GM23338 (cell line): ENCODE data around the gene SERPINA1. TPM values are rescaled to one million over a fixed set of nuclear protein-coding genes. Genes with fewer than 3 reads are reported as not detected.

Source experiments
- ATAC-seq: fragments of 200-7000 bp; cut with Tn5 transposase; 3 replicates; pipeline ENCODE4 v1.9.1; 2020
- DNase-seq: peaks from one replicate; pipeline ENCODE4 v3.0.0-alpha.2; 2015; ENCODE audit warnings: low spot score
- H2AFZ ChIP-seq: fragments of 200-600 bp; sonication (generic); 2 replicates; pipeline ENCODE4 v1.8.0; 2016; ENCODE audit warnings: antibody characterized with exemption, mild to moderate bottlenecking, moderate library complexity
- H3F3A ChIP-seq: fragments of 200-600 bp; sonication (generic); replicated peaks from 2 replicates; pipeline ENCODE4 v1.8.0; 2017; ENCODE audit warnings: antibody characterized with exemption, mixed run types, low read depth
- H3K27ac ChIP-seq: fragments of 200-600 bp; sonication (generic); 2 replicates; pipeline ENCODE4 v1.6.1; 2016; ENCODE audit warnings: low read depth
- H3K27me3 ChIP-seq: fragments of 200-600 bp; sonication (generic); 2 replicates; pipeline ENCODE4 v1.8.0; 2016; ENCODE audit warnings: mild to moderate bottlenecking, mixed run types, moderate library complexity; ENCODE audit not compliant: insufficient read depth
- H3K36me3 ChIP-seq: fragments of 200-600 bp; sonication (generic); 2 replicates; pipeline ENCODE4 v1.8.0; 2016; ENCODE audit warnings: mild to moderate bottlenecking; ENCODE audit not compliant: insufficient read depth
- H3K4me1 ChIP-seq: fragments of 200-600 bp; sonication (generic); 2 replicates; pipeline ENCODE4 v1.8.0; 2016; ENCODE audit warnings: mild to moderate bottlenecking, moderate library complexity; ENCODE audit not compliant: insufficient read depth
- H3K4me2 ChIP-seq: fragments of 200-600 bp; sonication (generic); 2 replicates; pipeline ENCODE4 v1.7.1; 2017; ENCODE audit warnings: mixed run types
- H3K4me3 ChIP-seq: fragments of 200-600 bp; sonication (generic); 2 replicates; pipeline ENCODE4 v1.6.1; 2016; ENCODE audit warnings: mixed run types
- H3K79me2 ChIP-seq: fragments of 200-600 bp; sonication (generic); replicated peaks from 2 replicates; pipeline ENCODE4 v1.8.0; 2017; ENCODE audit warnings: mild to moderate bottlenecking; ENCODE audit not compliant: insufficient read depth
- H3K9me2 ChIP-seq: fragments of 200-600 bp; sonication (generic); 2 replicates; pipeline ENCODE4 v1.8.0; 2017; ENCODE audit not compliant: insufficient read depth
- H4K20me1 ChIP-seq: fragments of 200-600 bp; sonication (generic); replicated peaks from 2 replicates; pipeline ENCODE4 v1.8.0; 2017; ENCODE audit warnings: mild to moderate bottlenecking; ENCODE audit not compliant: insufficient read depth
- H3K27ac Mint-ChIP-seq: 2 replicates; pipeline ENCODE4 v1.8.0; 2020; ENCODE audit warnings: inconsistent platforms, mild to moderate bottlenecking, moderate library complexity, mixed read lengths
- H3K27me3 Mint-ChIP-seq: 3 replicates; pipeline ENCODE4 v1.8.0; 2022; ENCODE audit warnings: low read depth, mild to moderate bottlenecking, moderate library complexity, mixed read lengths, inconsistent platforms; ENCODE audit not compliant: insufficient read depth, poor library complexity
- H3K36me3 Mint-ChIP-seq: 3 replicates; pipeline ENCODE4 v1.8.0; 2021; ENCODE audit warnings: low read depth, mild to moderate bottlenecking, inconsistent platforms, moderate library complexity, mixed read lengths
- H3K4me1 Mint-ChIP-seq: 3 replicates; pipeline ENCODE4 v1.8.0; 2020; ENCODE audit warnings: mild to moderate bottlenecking, inconsistent platforms, mixed read lengths
- H3K4me3 Mint-ChIP-seq: 3 replicates; pipeline ENCODE4 v1.8.0; 2021; ENCODE audit warnings: moderate library complexity, mild to moderate bottlenecking, inconsistent platforms, mixed read lengths
- H3K9me3 Mint-ChIP-seq: 3 replicates; pipeline ENCODE4 v1.8.0; 2020; ENCODE audit warnings: moderate library complexity, mild to moderate bottlenecking, inconsistent platforms, mixed read lengths
- ETS1 ChIP-seq: IDR thresholded peaks from 2 replicates; pipeline ENCODE4 v1.6.1; 2016; ENCODE audit warnings: antibody characterized with exemption
- EZH2 ChIP-seq: fragments of 200-600 bp; sonication (generic); IDR thresholded peaks from one replicate; pipeline ENCODE4 v1.8.0; 2017; ENCODE audit warnings: antibody characterized with exemption, mild to moderate bottlenecking, low read depth; ENCODE audit not compliant: unreplicated experiment
- EZH2phosphoT487 ChIP-seq: fragments of 200-600 bp; sonication (generic); IDR thresholded peaks from one replicate; pipeline ENCODE4 v1.8.1; 2018; ENCODE audit warnings: antibody characterized with exemption; ENCODE audit not compliant: unreplicated experiment
- JUNB ChIP-seq: IDR thresholded peaks from one replicate; pipeline ENCODE4 v1.6.1; 2016; ENCODE audit warnings: antibody characterized with exemption; ENCODE audit not compliant: unreplicated experiment
- NANOG ChIP-seq: IDR thresholded peaks from 2 replicates; pipeline ENCODE4 v1.6.1; 2016; ENCODE audit warnings: antibody characterized with exemption, borderline replicate concordance
- POLR2AphosphoS5 ChIP-seq: IDR thresholded peaks from 2 replicates; pipeline ENCODE4 v1.6.1; 2016; ENCODE audit warnings: antibody characterized with exemption, low read depth
- STAT1 ChIP-seq: IDR thresholded peaks from one replicate; pipeline ENCODE4 v1.6.1; 2016; ENCODE audit warnings: antibody characterized with exemption; ENCODE audit not compliant: unreplicated experiment
- ZNF114 ChIP-seq: fragments of 250-450 bp; sonication (Bioruptor Pico); IDR thresholded peaks from 2 replicates; pipeline ENCODE4 v1.5.0; 2020; ENCODE audit warnings: mild to moderate bottlenecking, moderate library complexity
- ZNF331 ChIP-seq: fragments of 250-450 bp; sonication (Bioruptor Pico); IDR thresholded peaks from 2 replicates; pipeline ENCODE4 v1.5.0; 2020; ENCODE audit warnings: low read depth, mild to moderate bottlenecking, moderate library complexity
- ZNF462 ChIP-seq: fragments of 250-450 bp; sonication (Bioruptor Pico); IDR thresholded peaks from 2 replicates; pipeline ENCODE4 v1.5.0; 2020; ENCODE audit warnings: mild to moderate bottlenecking, moderate library complexity
- polyA plus RNA-seq: library from polyadenylated mRNA; unstranded; fragments of >200 nt; fragmentation: Nextera tagmentation; extraction: Ambion mirVana; gene quantifications from 2 replicates; pipeline ENCODE4 v1.2.1, GENCODE V29; 2016
- total RNA-seq: library from RNA; depleted of rRNA; stranded (reverse); fragments of >200 nt; shearing (Covaris generic); gene quantifications from 2 replicates; pipeline ENCODE4 v1.2.3, GENCODE V29; 2014
- TF ChIP-seq, protein P1 (sequence below): IDR thresholded peaks from one replicate; pipeline ENCODE4 v1.6.1; 2018; ENCODE audit warnings: antibody characterized with exemption; ENCODE audit not compliant: unreplicated experiment
- TF ChIP-seq, protein P2 (sequence below), 2 experiments: fragments of 200-600 bp in 1 of 2; sonication (generic) in 1 of 2; conservative IDR thresholded peaks; 2 replicates each; pipeline versions ENCODE4 v1.5.1 to v1.6.1; 2016 to 2017; ENCODE audit warnings: antibody characterized with exemption in 2 of 2, low read depth in 2 of 2, mild to moderate bottlenecking in 2 of 2, moderate library complexity in 1 of 2

SERPINA1 gene
- total and polyA plus RNA-seq, 2 experiments from 2014 or later, result not detected

DNA sequence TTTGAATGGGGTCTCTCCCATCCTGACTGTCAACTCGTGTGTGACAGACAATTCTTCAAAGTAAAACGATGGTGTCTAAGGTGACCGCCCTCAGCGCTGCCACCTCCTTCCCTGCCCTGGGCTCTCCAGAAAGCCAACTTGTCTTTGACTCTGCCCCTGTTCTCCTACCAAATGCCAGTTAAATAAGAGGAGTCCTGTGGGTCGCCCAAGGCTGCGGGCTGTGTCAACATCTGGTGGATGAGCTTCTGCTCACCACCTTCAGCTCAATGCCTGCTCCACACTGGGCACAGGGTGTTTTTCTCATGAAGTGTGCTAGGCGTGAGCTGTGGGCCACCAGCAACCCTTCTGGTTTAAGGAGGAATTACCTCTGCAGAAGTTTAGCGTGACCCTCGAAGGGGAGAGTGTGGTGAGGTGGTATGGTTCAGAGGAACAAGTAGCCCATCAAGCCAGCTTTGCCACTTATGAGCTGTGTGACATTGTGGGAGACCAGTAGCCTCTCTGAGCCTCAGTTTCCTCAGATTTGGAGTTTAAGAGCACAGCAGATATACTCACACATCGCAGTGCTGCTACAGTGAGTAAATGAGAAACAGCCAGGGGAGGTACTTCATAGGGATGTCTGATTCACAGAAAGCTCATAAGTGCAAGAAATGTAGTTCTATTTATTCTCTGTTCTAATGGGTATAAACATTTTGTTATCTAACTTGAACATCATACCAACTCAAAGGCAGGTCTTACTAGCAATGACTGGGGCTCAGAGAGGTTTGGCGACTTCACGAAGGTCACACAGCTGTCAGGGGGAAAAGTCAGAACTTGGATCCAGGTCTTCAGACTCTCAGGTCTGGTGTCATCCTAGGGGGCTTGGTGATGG, 12.1 kb downstream of the SERPINA1 start:
- H4K20me1 ChIP-seq, result no peaks in the 10 kb centered on the region
- no peak overlapping the region for H3K4me3 ChIP-seq
- H3K4me3 Mint-ChIP-seq, result no peak overlapping the region
- H3K27ac ChIP-seq, result no peak overlapping the region
- H3K27ac Mint-ChIP-seq, result no peak overlapping the region
- H3K9me3 Mint-ChIP-seq, result no peaks in the 10 kb centered on the region; the same call in 2 of the 3 replicates
- no peaks in the 10 kb centered on the region for H3K36me3 ChIP-seq
- no peaks in the 10 kb centered on the region for H3F3A ChIP-seq
- no peak overlapping the region for H2AFZ ChIP-seq
- H3K79me2 ChIP-seq, result no peaks in the 10 kb centered on the region
- H3K4me1 Mint-ChIP-seq, result peaks cover 20% of the 10 kb centered on the region
- no peak overlapping the region for H3K4me2 ChIP-seq
- H3K4me1 ChIP-seq, result peaks cover 9% of the 10 kb centered on the region
- 0 out of 2 replicates have a peak, but pooled peaks cover 4% of the 10 kb centered on the region for H3K9me2 ChIP-seq
- TF ChIP-seq ZNF114 (CRISPR knock-in tag) (no peak), ZNF331 (CRISPR knock-in tag) (no peak), ETS1 (no peak), STAT1 (no peak), JUNB (no peak), EZH2phosphoT487 (no peak), EZH2 (no peak), ZNF462 (CRISPR knock-in tag) (no peak), NANOG (no peak), POLR2AphosphoS5 (no peak)
- TF ChIP-seq, protein P1, sequence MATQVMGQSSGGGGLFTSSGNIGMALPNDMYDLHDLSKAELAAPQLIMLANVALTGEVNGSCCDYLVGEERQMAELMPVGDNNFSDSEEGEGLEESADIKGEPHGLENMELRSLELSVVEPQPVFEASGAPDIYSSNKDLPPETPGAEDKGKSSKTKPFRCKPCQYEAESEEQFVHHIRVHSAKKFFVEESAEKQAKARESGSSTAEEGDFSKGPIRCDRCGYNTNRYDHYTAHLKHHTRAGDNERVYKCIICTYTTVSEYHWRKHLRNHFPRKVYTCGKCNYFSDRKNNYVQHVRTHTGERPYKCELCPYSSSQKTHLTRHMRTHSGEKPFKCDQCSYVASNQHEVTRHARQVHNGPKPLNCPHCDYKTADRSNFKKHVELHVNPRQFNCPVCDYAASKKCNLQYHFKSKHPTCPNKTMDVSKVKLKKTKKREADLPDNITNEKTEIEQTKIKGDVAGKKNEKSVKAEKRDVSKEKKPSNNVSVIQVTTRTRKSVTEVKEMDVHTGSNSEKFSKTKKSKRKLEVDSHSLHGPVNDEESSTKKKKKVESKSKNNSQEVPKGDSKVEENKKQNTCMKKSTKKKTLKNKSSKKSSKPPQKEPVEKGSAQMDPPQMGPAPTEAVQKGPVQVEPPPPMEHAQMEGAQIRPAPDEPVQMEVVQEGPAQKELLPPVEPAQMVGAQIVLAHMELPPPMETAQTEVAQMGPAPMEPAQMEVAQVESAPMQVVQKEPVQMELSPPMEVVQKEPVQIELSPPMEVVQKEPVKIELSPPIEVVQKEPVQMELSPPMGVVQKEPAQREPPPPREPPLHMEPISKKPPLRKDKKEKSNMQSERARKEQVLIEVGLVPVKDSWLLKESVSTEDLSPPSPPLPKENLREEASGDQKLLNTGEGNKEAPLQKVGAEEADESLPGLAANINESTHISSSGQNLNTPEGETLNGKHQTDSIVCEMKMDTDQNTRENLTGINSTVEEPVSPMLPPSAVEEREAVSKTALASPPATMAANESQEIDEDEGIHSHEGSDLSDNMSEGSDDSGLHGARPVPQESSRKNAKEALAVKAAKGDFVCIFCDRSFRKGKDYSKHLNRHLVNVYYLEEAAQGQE, result no peak
- TF ChIP-seq, protein P2, sequence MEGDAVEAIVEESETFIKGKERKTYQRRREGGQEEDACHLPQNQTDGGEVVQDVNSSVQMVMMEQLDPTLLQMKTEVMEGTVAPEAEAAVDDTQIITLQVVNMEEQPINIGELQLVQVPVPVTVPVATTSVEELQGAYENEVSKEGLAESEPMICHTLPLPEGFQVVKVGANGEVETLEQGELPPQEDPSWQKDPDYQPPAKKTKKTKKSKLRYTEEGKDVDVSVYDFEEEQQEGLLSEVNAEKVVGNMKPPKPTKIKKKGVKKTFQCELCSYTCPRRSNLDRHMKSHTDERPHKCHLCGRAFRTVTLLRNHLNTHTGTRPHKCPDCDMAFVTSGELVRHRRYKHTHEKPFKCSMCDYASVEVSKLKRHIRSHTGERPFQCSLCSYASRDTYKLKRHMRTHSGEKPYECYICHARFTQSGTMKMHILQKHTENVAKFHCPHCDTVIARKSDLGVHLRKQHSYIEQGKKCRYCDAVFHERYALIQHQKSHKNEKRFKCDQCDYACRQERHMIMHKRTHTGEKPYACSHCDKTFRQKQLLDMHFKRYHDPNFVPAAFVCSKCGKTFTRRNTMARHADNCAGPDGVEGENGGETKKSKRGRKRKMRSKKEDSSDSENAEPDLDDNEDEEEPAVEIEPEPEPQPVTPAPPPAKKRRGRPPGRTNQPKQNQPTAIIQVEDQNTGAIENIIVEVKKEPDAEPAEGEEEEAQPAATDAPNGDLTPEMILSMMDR (conservative IDR thresholded peaks at IDR 0.05; ENCODE audit: low read depth in 2 of 2), result no peak
- H3K27me3 Mint-ChIP-seq, result peaks cover 11% of the 10 kb centered on the region
- H3K36me3 Mint-ChIP-seq, result no peaks in the 10 kb centered on the region; the same call in 2 of the 3 replicates
- ATAC-seq (no peak), DNase-seq (no peak)
- no peaks in the 10 kb centered on the region for H3K27me3 ChIP-seq
